Adrenal gland (tissue), 5 donors: ENCODE results near the gene RECK.

Source experiments
- POLR2A ChIP-seq, 2 donors: fragments of 450-650 bp; IDR thresholded peaks; one replicate each; pipeline ENCODE4 v1.6.1; 2017; ENCODE audit warnings: antibody characterized with exemption in 2 of 2, mild to moderate bottlenecking in 2 of 2, moderate library complexity in 1 of 2
- TF ChIP-seq, protein P1 (sequence below), 6 experiments: fragments of 450-650 bp in 4 of 6; fragments of 200-600 bp in 2 of 6; sonication (generic) in 1 of 6; IDR thresholded peaks; 1 replicate in 5 of 6; 2 replicates in 1 of 6; pipeline versions ENCODE4 v1.5.1 to v1.8.0; 2016 to 2021; ENCODE audit warnings: antibody characterized with exemption in 6 of 6, mild to moderate bottlenecking in 2 of 6, moderate library complexity in 1 of 6
- donor health status: DM: no; HTN: no; CAD: no.

DNA sequence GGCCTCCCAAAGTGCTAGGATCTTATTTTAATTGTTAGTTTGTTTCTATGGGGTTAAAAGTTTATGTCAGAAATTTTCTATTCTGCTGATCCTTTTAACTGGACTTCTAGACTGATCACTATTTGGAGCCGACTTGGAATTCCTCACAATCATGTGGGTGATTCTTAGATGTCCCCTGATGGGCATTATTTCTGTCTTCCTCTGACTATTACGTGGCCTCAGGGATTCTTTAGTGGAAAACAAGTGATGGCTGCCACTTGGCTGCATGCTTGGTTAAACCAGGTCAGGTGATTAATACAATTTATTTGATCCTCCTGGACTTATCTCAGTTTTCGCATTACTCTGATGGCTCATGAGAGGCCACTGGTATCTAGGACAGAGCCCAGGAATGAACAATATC, 46.6 kb upstream of the RECK start:
- TF ChIP-seq, protein P1, sequence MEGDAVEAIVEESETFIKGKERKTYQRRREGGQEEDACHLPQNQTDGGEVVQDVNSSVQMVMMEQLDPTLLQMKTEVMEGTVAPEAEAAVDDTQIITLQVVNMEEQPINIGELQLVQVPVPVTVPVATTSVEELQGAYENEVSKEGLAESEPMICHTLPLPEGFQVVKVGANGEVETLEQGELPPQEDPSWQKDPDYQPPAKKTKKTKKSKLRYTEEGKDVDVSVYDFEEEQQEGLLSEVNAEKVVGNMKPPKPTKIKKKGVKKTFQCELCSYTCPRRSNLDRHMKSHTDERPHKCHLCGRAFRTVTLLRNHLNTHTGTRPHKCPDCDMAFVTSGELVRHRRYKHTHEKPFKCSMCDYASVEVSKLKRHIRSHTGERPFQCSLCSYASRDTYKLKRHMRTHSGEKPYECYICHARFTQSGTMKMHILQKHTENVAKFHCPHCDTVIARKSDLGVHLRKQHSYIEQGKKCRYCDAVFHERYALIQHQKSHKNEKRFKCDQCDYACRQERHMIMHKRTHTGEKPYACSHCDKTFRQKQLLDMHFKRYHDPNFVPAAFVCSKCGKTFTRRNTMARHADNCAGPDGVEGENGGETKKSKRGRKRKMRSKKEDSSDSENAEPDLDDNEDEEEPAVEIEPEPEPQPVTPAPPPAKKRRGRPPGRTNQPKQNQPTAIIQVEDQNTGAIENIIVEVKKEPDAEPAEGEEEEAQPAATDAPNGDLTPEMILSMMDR (IDR thresholded peaks at IDR 0.05): no peak
- TF ChIP-seq POLR2A (IDR thresholded peaks at IDR 0.05): no peak
